IMR-90 (cell line): ENCODE data around the gene EPAS1. TPM values are rescaled to one million over a fixed set of nuclear protein-coding genes. Genes with fewer than 3 reads are reported as not detected.

Experiments used
- ATAC-seq: fragments of 200-7000 bp; cut with Tn5 transposase; 2 replicates; pipeline ENCODE4 v1.9.1; 2020; ENCODE audit warnings: low read depth, mild to moderate bottlenecking, moderate library complexity
- BruUV-seq: library from RNA; stranded (reverse); fragments of 400-500 nt; replicated peaks from 2 replicates; lab custom pipeline; 2021; lab: Mats Ljungman, UMichigan
- CTCF ChIA-PET: fragments of 300-600 bp; formaldehyde crosslinking; extraction: SDS; loops from one replicate; lab custom pipeline; 2021; ENCODE audit warnings: antibody characterized with exemption; lab: Yijun Ruan, JAX
- POLR2A ChIA-PET: fragments of 300-600 bp; sonication (Branson Sonifier 250); formaldehyde crosslinking; loops from one replicate; lab custom pipeline; 2022; ENCODE audit warnings: antibody characterized with exemption; ENCODE audit not compliant: unreplicated experiment; lab: Charles Lee
- DNase-seq: peaks from one replicate; pipeline ENCODE4 v3.0.0; 2013
- H2AFZ ChIP-seq: replicated peaks from 2 replicates; pipeline ENCODE3; 2013; ENCODE audit warnings: low read length, mild to moderate bottlenecking; ENCODE audit not compliant: poor library complexity
- H2AK5ac ChIP-seq: 2 replicates; pipeline ENCODE4 v1.6.1; 2013; ENCODE audit warnings: low read depth, low read length, inconsistent platforms
- H2AK9ac ChIP-seq: replicated peaks from 2 replicates; pipeline ENCODE3; 2013; ENCODE audit warnings: mild to moderate bottlenecking, low read depth, low read length, moderate library complexity; ENCODE audit not compliant: poor library complexity
- H2BK120ac ChIP-seq: 2 replicates; pipeline ENCODE4 v1.6.1; 2013; ENCODE audit warnings: low read depth, low read length, inconsistent platforms
- H2BK15ac ChIP-seq: 3 replicates; pipeline ENCODE4 v1.6.1; 2013; ENCODE audit warnings: low read depth, low read length, inconsistent platforms
- H2BK20ac ChIP-seq: 2 replicates; pipeline ENCODE4 v1.6.1; 2013; ENCODE audit warnings: low read depth, mild to moderate bottlenecking, inconsistent platforms, low read length, moderate library complexity
- H2BK5ac ChIP-seq: 2 replicates; pipeline ENCODE4 v1.6.1; 2013; ENCODE audit warnings: mild to moderate bottlenecking, low read depth, low read length, inconsistent platforms; ENCODE audit not compliant: poor library complexity, severe bottlenecking
- H3K14ac ChIP-seq: replicated peaks from 2 replicates; pipeline ENCODE4 v1.6.1; 2013; ENCODE audit warnings: low read depth, low read length, inconsistent platforms
- H3K18ac ChIP-seq: 2 replicates; pipeline ENCODE4 v1.6.1; 2013; ENCODE audit warnings: low read depth, low read length, control low read depth
- H3K23ac ChIP-seq: 2 replicates; pipeline ENCODE4 v1.6.1; 2013; ENCODE audit warnings: low read depth, low read length, inconsistent platforms
- H3K27ac ChIP-seq: 2 replicates; pipeline ENCODE4 v1.5.1; 2013; ENCODE audit warnings: mild to moderate bottlenecking, control low read depth, low read length; ENCODE audit not compliant: insufficient read depth
- H3K27me3 ChIP-seq: 2 replicates; pipeline ENCODE4 v1.6.1; 2013; ENCODE audit warnings: low read length; ENCODE audit not compliant: control insufficient read depth, insufficient read depth
- H3K36me3 ChIP-seq: 2 replicates; pipeline ENCODE4 v1.6.1; 2013; ENCODE audit warnings: low read length, mixed read lengths; ENCODE audit not compliant: control insufficient read depth, insufficient read depth
- H3K4ac ChIP-seq: 2 replicates; pipeline ENCODE4 v1.6.1; 2013; ENCODE audit warnings: low read depth, low read length, inconsistent platforms
- H3K4me1 ChIP-seq: 2 replicates; pipeline ENCODE4 v1.6.1; 2013; ENCODE audit warnings: low read length, mixed read lengths; ENCODE audit not compliant: control insufficient read depth, insufficient read depth
- H3K4me2 ChIP-seq: 2 replicates; pipeline ENCODE4 v1.6.1; 2013; ENCODE audit warnings: low read depth, mild to moderate bottlenecking, control low read depth, low read length, moderate library complexity
- H3K4me3 ChIP-seq: 2 replicates; pipeline ENCODE4 v1.5.1; 2013; ENCODE audit warnings: low read depth, mild to moderate bottlenecking, control low read depth, low read length, moderate library complexity; ENCODE audit not compliant: insufficient read depth
- H3K56ac ChIP-seq: 2 replicates; pipeline ENCODE4 v1.6.1; 2013; ENCODE audit warnings: low read length, inconsistent platforms; ENCODE audit not compliant: insufficient read depth; ENCODE audit errors: extremely low read depth
- H3K79me1 ChIP-seq, 2 experiments: 2 replicates each; pipeline ENCODE4 v1.6.1; 2013; ENCODE audit warnings: low read length in 2 of 2, inconsistent platforms in 1 of 2, low read depth in 1 of 2
- H3K9ac ChIP-seq: 2 replicates; pipeline ENCODE4 v1.6.1; 2013; ENCODE audit warnings: low read depth, low read length, control low read depth
- H3K9me1 ChIP-seq: 2 replicates; pipeline ENCODE4 v1.6.1; 2013; ENCODE audit warnings: low read length, inconsistent platforms; ENCODE audit not compliant: insufficient read depth
- H3K9me3 ChIP-seq: 2 replicates; pipeline ENCODE4 v1.6.1; 2013; ENCODE audit warnings: low read length; ENCODE audit not compliant: control insufficient read depth, insufficient read depth
- H4K20me1 ChIP-seq: 2 replicates; pipeline ENCODE4 v1.6.1; 2013; ENCODE audit warnings: low read length, inconsistent platforms; ENCODE audit not compliant: insufficient read depth
- H4K5ac ChIP-seq: 2 replicates; pipeline ENCODE4 v1.6.1; 2013; ENCODE audit warnings: mild to moderate bottlenecking, low read depth, low read length, control low read depth
- H4K8ac ChIP-seq, 2 experiments: 2 replicates each; pipeline ENCODE4 v1.6.1; 2013; ENCODE audit warnings: low read depth in 2 of 2, low read length in 2 of 2, control low read depth in 1 of 2, inconsistent platforms in 1 of 2
- H4K91ac ChIP-seq: 2 replicates; pipeline ENCODE4 v1.6.1; 2013; ENCODE audit warnings: low read depth, low read length, inconsistent platforms; ENCODE audit not compliant: insufficient read depth
- BHLHE40 ChIP-seq: fragments of 150-350 bp; IDR thresholded peaks from 2 replicates; pipeline ENCODE4 v1.6.1; 2016; ENCODE audit warnings: mild to moderate bottlenecking, low read depth, low read length
- CEBPB ChIP-seq: IDR thresholded peaks from 2 replicates; pipeline ENCODE4 v1.6.1; 2012; ENCODE audit warnings: low read depth, low read length, improper control_type of control experiment
- CHD1 ChIP-seq: IDR thresholded peaks from 2 replicates; pipeline ENCODE4 v1.6.1; 2012; ENCODE audit warnings: low read depth, low read length, improper control_type of control experiment
- FOS ChIP-seq: fragments of 150-350 bp; IDR thresholded peaks from 2 replicates; pipeline ENCODE4 v1.6.1; 2016; ENCODE audit warnings: low read depth, low read length
- MAFK ChIP-seq: IDR thresholded peaks from 2 replicates; pipeline ENCODE4 v1.6.1; 2012; ENCODE audit warnings: low read depth, low read length, improper control_type of control experiment
- MAZ ChIP-seq: IDR thresholded peaks from 2 replicates; pipeline ENCODE4 v1.6.1; 2012; ENCODE audit warnings: low read depth, mild to moderate bottlenecking, low read length, improper control_type of control experiment, moderate library complexity, borderline replicate concordance
- MXI1 ChIP-seq: IDR thresholded peaks from 2 replicates; pipeline ENCODE4 v1.6.1; 2012; ENCODE audit warnings: low read depth, mild to moderate bottlenecking, low read length, moderate library complexity, borderline replicate concordance
- NFE2L2 ChIP-seq: fragments of 150-350 bp; IDR thresholded peaks from 2 replicates; pipeline ENCODE4 v1.6.1; 2016; ENCODE audit warnings: low read depth, mild to moderate bottlenecking, low read length
- POLR2A ChIP-seq: IDR thresholded peaks from 2 replicates; pipeline ENCODE4 v1.6.1; 2012; ENCODE audit warnings: mild to moderate bottlenecking, low read depth, low read length
- RAD21 ChIP-seq: IDR thresholded peaks from 2 replicates; pipeline ENCODE4 v1.6.1; 2012; ENCODE audit warnings: low read length, improper control_type of control experiment
- RCOR1 ChIP-seq: IDR thresholded peaks from 2 replicates; pipeline ENCODE4 v1.6.1; 2012; ENCODE audit warnings: mild to moderate bottlenecking, low read length, improper control_type of control experiment; ENCODE audit not compliant: insufficient replicate concordance
- RFX5 ChIP-seq: IDR thresholded peaks from 2 replicates; pipeline ENCODE4 v1.8.0; 2012; ENCODE audit warnings: low read depth, mild to moderate bottlenecking, low read length, moderate library complexity
- SMC3 ChIP-seq: fragments of 150-350 bp; IDR thresholded peaks from 2 replicates; pipeline ENCODE4 v1.6.1; 2016; ENCODE audit warnings: low read depth, mild to moderate bottlenecking, antibody characterized with exemption, low read length, moderate library complexity
- WGBS, 2 experiments: methylation state at CpG; one replicate each; pipeline versions ENCODE4 v1.1.5 to v1.1.7; 2013; ENCODE audit warnings: missing lambda C conversion rate in 2 of 2; ENCODE audit not compliant: insufficient read length in 1 of 2; ENCODE audit errors: extremely low coverage in 2 of 2; 5-methylcytosine and 5-hydroxymethylcytosine counted together
- dilution Hi-C: fragments of 300-500 bp; cut with HindIII; formaldehyde crosslinking; loops from one replicate; pipeline ENCODE4 v1.14.3; 2018; ENCODE audit warnings: low sequenced_read_pairs; ENCODE audit not compliant: unreplicated experiment
- in situ Hi-C: fragments of 300-500 bp; cut with MboI; formaldehyde crosslinking; loops from 3 replicates; pipeline ENCODE4 v1.14.3; 2019; ENCODE audit warnings: low sequenced_read_pairs, inconsistent platforms, mixed read lengths
- intact Hi-C: fragments of 100-400 bp; cut with micrococcal nuclease; formaldehyde crosslinking; loops from 2 replicates; pipeline ENCODE4 v1.10.0; 2022
- polyA plus RNA-seq, 3 experiments: library from polyadenylated mRNA; depleted of rRNA; stranded (reverse); fragments of >200 nt; gene quantifications; 2 replicates each; pipeline ENCODE4 v1.2.3, GENCODE V29; 2012; ENCODE audit warnings: low replicate concordance in 1 of 3
- total RNA-seq: library from RNA; depleted of rRNA; stranded (reverse); fragments of >200 nt; gene quantifications from 2 replicates; pipeline ENCODE4 v1.2.3, GENCODE V29; 2012
- TF ChIP-seq, protein P1 (sequence below): conservative IDR thresholded peaks from 2 replicates; pipeline ENCODE4 v1.5.1; 2012; ENCODE audit warnings: mild to moderate bottlenecking, low read depth, low read length, improper control_type of control experiment
- TF ChIP-seq, protein P2 (sequence below): fragments of 150-350 bp; IDR thresholded peaks from 2 replicates; pipeline ENCODE4 v1.6.1; 2016; ENCODE audit warnings: low read depth, mild to moderate bottlenecking, low read length, moderate library complexity, borderline replicate concordance
- TF ChIP-seq, protein P3 (sequence below): fragments of 150-350 bp; IDR thresholded peaks from 2 replicates; pipeline ENCODE4 v1.6.1; 2017; ENCODE audit warnings: mild to moderate bottlenecking, antibody characterized with exemption, low read length, low read depth

The EPAS1 gene
- total and polyA plus RNA-seq, 2 of the 4 experiments (the other 2 are of a cell fraction), result 40.7 to 120 TPM

DNA sequence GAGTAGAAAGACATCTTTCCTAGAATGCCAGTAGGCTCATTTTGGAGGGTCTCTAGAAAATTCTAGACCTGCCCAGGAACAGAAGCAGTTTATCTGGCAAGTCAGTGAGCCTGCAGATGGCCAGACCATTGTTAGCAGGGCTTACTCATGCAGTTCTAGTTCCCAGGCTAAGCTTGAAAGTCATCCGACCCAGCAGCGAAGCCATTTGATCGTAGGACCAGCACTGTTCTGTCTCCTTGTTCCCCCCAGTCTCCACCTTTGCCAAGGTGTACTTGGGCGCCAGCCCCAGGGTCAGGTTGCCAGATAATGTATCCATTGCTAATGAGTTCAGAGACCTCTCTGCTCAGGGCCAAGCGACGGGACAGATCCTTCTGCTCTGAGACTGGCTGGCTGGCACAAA lies 70.1 kb downstream of the EPAS1 start:
- in situ Hi-C loops (loop anchor here (25.0 kb wide), 1 partner anchor 355 kb away; no protein-coding TSS in a partner anchor), intact Hi-C loops (no loop called here), dilution Hi-C loops (no loop called here)
- no peak overlapping the region; the same call in 1 of the 2 replicates for H3K18ac ChIP-seq
- no peak for TF ChIP-seq CHD1
- TF ChIP-seq, protein P1, sequence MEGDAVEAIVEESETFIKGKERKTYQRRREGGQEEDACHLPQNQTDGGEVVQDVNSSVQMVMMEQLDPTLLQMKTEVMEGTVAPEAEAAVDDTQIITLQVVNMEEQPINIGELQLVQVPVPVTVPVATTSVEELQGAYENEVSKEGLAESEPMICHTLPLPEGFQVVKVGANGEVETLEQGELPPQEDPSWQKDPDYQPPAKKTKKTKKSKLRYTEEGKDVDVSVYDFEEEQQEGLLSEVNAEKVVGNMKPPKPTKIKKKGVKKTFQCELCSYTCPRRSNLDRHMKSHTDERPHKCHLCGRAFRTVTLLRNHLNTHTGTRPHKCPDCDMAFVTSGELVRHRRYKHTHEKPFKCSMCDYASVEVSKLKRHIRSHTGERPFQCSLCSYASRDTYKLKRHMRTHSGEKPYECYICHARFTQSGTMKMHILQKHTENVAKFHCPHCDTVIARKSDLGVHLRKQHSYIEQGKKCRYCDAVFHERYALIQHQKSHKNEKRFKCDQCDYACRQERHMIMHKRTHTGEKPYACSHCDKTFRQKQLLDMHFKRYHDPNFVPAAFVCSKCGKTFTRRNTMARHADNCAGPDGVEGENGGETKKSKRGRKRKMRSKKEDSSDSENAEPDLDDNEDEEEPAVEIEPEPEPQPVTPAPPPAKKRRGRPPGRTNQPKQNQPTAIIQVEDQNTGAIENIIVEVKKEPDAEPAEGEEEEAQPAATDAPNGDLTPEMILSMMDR, result no peak
- TF ChIP-seq NFE2L2, result no peak
- no peak for TF ChIP-seq RAD21
- no peak for TF ChIP-seq CEBPB
- TF ChIP-seq MXI1, result no peak
- no peak for TF ChIP-seq BHLHE40
- no peak for TF ChIP-seq MAFK
- TF ChIP-seq, protein P2, sequence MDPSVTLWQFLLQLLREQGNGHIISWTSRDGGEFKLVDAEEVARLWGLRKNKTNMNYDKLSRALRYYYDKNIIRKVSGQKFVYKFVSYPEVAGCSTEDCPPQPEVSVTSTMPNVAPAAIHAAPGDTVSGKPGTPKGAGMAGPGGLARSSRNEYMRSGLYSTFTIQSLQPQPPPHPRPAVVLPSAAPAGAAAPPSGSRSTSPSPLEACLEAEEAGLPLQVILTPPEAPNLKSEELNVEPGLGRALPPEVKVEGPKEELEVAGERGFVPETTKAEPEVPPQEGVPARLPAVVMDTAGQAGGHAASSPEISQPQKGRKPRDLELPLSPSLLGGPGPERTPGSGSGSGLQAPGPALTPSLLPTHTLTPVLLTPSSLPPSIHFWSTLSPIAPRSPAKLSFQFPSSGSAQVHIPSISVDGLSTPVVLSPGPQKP, result no peak
- TF ChIP-seq SMC3, result no peak
- TF ChIP-seq RFX5, result no peak
- TF ChIP-seq MAZ, result no peak
- TF ChIP-seq FOS, result no peak
- no peak for TF ChIP-seq RCOR1
- TF ChIP-seq, protein P3, sequence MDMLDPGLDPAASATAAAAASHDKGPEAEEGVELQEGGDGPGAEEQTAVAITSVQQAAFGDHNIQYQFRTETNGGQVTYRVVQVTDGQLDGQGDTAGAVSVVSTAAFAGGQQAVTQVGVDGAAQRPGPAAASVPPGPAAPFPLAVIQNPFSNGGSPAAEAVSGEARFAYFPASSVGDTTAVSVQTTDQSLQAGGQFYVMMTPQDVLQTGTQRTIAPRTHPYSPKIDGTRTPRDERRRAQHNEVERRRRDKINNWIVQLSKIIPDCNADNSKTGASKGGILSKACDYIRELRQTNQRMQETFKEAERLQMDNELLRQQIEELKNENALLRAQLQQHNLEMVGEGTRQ, result no peak
- no peak for TF ChIP-seq POLR2A
- no peak overlapping the region; the same call in 1 of the 2 replicates for H2AK5ac ChIP-seq
- peaks cover 57% of the 10 kb centered on the region for H3K36me3 ChIP-seq
- 94% methylated on average over 5 of the region's 6 CpGs; no CpG with 5 or more reads in 1 of the 2 experiments for WGBS, 2 experiments
- no peak overlapping the region for H2BK15ac ChIP-seq
- H3K27me3 ChIP-seq, result no peaks in the 10 kb centered on the region
- H3K4me2 ChIP-seq, result no peak overlapping the region
- CTCF ChIA-PET, result interaction anchor here (1.2 to 1.4 kb wide), 2 partner anchors 73 to 374 kb away, joined by 3 to 7 read pairs; no protein-coding TSS in a partner anchor
- H3K9ac ChIP-seq, result no peak overlapping the region
- H3K4me1 ChIP-seq, result peaks cover 15% of the 10 kb centered on the region
- peaks cover 17% of the 10 kb centered on the region; the same call in 1 of the 2 replicates for H4K20me1 ChIP-seq
- POLR2A ChIA-PET, result no interaction called here
- H2BK120ac ChIP-seq, result no peak overlapping the region
- no peak overlapping the region; the same call in 1 of the 2 replicates for H3K23ac ChIP-seq
- no peak overlapping the region for H2BK5ac ChIP-seq
- H3K4me3 ChIP-seq, result no peak overlapping the region
- no peak overlapping the region for H2AFZ ChIP-seq
- BruUV-seq, result no TSS peak
- H3K79me1 ChIP-seq, result peaks cover 23 to 70% of the 10 kb centered on the region in 2 experiments
- no peak overlapping the region for H3K27ac ChIP-seq
- no peak overlapping the region for H4K5ac ChIP-seq
- peak overlapping the region in 1 of 2 experiments; percentile 30; a peak in 1 of 4 replicates for H4K8ac ChIP-seq
- DNase-seq (peak; percentile 47), ATAC-seq (no peak)
- no peak overlapping the region for H2BK20ac ChIP-seq
- no peaks in the 10 kb centered on the region for H3K9me3 ChIP-seq
- H3K9me1 ChIP-seq, result peaks cover 18% of the 10 kb centered on the region
- H3K14ac ChIP-seq, result no peak overlapping the region
- no peak overlapping the region for H3K56ac ChIP-seq
- H2AK9ac ChIP-seq, result no peak overlapping the region
- no peak overlapping the region for H3K4ac ChIP-seq
- H4K91ac ChIP-seq, result no peak overlapping the region
